ENCODE results near the gene EIF5B.

Gene EIF5B

DNA sequence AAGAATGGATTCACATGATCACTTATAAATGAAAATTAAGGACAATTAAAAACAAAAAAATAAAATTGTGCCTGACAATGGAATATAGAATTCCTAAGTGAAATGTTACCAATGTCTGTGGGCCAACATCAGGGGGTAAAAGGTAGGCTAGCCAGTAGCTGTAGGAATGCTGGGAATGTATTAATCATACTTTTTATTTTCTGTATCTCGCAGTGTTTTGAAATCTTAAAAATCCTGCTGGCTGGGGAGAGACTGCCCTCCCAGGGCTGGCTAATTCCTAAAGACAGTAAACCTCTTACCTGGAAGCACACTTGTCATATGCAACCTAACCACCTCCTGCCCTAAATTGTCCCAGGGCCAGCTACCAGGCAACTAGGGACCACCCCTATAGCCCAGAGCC, 82.8 kb downstream of the EIF5B start:
- DNase-seq, result no peak

DNA sequence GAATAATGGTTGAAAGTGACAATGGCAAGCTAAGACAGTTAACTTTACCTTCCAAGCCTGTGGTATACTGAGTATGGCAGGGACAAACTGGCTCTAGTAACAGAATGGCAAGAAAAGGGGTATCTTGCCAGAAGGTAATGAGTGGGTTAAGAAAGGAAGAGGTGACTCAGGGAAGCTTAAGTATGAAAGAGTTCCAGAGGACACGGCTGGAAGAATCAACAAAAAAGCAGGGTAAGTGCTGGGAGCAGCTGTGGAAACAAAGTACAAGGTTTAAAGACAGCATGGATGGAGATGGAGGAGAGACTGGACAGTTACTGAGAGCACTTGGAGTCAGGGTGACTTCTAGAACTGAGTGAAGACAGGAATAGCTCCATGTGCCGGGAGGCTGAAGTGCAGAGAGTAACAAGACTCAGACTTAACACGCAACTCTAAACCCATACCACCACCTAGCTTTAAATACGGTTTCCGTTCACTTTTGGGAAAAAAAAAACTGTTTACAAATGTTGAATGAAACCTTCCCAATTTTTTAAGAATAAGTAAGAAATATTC, 83.6 kb downstream of the EIF5B start:
- no peak for DNase-seq

DNA sequence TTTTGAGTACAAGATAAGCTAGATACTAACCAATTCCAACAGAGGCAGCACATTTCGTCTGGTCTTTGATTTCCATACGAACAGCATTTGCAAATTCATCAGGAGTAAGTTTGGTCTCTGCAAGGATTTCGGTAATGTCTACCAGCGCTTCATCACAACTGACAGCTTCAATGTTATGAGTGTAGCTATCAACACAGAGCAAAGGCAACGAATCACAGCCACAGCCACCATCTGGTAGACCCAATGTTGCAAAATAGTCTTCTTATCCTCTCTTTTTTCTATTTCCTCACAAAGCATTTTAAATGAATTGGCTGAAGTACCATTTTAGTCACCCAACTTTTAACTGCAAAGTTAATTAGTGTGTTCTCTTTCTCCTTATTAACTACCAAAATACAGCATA, 84.3 kb downstream of the EIF5B start:
- DNase-seq, result no peak

DNA sequence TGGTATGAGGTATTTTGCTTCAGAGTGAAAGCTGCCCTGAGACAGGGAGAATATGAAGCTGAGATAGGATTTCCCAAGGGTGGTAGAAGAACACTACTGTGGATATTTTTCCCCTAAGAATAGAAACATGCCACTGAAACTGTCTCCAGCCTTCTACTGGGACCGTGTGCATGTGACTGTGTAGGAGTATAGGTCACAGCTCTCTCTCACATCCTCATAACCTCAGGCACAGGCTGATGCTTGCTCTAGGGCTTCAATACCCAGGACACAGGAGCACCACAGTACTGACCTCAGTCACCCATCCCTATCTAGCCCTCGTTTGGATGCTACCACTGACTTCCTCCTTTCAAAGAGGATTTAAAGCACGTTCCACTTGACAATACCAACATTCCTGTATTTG, 85.4 kb downstream of the EIF5B start:
- no peak for DNase-seq

DNA sequence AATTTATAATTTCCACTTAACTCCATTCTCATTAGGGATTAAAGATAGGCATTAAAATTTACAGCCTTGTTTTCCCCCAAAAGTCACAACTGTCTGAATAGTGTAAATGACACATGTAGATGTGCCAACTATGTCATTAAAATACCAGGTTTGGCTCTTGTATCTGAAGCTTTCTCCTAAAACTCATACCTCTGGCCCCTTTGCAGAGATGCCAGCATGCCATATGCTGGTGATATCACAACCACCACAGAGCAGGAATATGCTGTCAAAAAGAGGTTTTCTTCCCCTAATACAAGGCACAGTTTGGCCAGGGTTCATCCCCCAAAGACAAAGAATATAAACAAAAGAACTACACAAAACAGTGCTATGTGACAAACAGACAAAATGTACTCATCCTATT, 87.2 kb downstream of the EIF5B start:
- DNase-seq, result no peak

DNA sequence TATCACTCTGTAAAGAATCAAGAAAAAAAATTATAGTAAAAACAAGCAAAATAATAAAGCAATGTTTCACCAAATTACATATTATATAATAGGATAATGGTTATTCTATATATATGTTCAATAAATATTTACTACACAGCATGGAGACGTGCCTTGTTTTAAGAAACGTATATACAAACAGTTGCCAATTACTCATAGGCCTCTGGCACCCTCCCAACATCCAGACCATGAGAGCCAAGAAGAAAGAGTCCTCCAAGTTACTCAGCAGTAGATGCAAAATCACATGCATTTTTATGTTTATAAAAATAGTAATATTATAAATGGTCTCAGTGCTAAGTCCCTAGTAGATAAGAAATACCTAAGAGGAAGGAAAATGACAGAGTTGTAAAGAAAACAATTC, 87.8 kb downstream of the EIF5B start:
- no peak for DNase-seq

DNA sequence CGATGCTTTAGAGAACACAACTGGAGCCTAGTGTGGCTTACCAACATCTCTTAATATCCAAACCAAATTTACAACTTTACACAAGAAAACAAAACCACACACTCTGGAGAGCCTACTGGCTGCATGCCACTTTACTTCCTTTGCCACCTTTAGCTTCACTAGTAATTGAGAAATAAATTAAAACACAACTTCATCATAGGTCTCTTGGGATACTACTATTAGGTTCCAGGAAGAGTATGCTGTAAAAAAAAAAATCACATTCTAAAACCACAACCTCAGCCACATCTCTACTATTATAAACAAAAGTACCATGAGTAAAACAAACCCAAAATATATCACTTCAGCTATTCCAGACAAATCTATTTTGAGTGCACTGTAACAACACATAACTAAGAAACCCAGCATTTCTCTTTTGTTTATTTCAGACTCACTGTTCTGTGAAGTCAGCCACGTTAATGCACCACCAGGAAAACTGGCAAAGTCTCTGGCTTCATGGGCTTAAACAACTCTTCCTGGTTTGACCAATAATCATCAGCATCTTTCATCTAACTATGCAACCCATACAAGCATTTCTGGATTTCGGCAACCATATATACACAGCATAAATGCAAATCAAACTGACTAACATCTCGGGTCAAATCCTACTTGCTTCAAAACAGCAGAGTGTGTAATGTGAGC, 93.6 kb downstream of the EIF5B start:
- DNase-seq, result no peak

DNA sequence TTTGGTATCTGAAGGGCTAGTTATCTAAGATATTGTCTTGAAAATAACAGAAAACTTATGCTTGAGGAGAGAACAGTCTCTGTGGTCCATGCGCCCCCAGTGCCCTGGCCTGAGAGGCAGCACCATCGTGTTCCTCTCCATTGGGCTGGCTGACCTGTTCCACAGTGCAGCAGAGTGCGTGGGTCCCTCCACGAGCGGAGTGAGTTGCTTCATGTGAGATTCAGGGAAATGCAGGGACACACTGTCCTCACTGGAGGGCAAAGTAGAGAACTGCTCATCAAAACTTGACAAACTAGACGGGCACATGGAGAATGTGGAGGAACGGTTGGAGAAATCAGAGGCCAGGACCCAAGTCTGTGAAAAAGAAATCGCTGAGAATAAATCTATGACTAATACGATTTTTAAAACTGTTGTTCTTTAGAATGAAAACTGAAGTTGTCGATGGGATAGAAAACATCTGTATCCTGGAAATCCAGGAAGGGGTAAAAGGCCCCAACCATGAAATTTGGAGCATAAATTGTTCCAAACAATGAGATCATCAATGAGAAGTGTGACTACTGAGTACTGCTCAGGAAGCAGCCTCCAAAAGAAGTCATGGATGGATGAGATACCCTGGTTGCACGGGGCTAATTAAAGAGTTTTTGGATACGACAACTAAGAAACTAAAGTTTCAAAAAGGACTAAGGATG, 94.5 kb downstream of the EIF5B start:
- no peak for DNase-seq

DNA sequence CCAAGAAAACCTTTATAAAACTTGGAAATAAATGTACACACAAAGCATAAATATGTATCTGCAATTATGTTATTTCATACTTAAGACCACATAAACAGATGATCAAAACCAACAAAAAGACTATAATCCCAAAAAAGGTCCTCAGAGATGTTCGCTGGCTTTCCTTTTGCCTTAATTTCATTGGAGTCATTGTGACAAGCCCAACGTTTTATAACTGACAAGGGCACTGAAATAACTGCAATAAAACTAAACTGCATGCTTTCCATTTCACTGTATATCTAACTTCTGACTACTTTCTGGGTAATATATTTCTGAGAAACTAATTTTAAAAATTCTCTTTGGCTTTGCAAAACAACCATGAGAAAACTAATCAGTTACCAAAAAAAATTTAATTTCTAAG, 96.2 kb downstream of the EIF5B start:
- DNase-seq, result no peak

DNA sequence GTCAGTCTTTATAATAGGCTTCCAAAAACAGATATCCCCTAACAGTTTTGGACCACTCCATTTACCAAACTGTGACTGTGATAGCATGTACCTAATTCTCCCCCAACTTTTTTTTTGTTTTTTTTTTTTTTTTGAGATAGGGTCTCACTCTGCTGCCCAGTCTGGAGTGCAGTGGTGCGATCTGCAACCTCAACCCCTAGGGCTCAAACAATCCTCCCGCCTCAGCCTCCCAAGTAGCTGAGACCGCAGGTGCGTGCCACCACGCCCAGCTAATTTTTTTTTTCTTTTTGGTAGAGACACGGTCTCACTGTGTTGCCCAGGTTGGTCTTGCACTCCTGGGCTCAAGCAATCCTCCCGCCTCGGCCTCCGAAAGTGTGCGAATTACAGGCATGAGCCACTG, 99.7 kb downstream of the EIF5B start:
- no peak for DNase-seq

DNA sequence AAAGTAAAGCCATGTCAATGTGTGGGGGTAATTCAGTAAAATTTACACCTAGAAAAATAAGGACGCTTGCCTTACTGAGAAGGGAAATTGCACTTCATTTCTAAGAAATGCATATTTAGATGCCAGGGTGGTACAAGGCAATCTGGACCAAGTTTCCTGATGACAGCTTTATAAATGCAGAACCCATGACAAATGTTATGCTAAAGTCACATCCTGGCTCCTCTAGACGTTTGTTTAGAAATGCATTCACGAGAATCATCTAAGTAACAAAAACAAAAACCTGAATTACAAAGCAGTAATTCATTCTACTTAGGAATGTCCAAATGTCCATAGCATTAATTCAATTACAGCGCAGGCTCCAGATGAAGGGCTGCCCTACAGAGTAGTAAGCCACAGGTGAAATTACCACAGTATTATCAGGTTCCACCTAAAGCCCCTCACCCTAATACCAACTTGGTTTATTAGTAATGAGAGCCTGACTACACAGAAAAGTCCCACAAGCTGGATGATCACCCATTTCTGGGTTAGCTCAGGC, 102.8 kb downstream of the EIF5B start:
- DNase-seq, result no peak

DNA sequence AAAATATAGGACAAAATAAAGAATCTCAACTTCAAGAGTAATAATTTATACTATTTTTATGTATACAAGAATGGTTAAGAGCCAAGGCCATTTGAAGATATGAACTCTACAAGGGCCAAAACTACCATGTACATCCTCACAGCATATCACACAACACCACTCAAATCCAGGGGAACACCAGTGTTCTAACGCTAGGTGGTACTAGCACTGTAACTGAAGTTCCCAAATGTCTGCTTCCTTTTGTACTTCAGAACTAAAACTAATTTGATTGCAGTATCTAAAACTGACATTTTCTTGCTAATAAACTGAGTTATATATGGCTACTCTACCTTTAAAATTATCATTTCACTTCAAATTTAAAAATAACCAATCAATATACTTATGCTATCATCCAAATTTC, 105.6 kb downstream of the EIF5B start:
- DNase-seq, result no peak

DNA sequence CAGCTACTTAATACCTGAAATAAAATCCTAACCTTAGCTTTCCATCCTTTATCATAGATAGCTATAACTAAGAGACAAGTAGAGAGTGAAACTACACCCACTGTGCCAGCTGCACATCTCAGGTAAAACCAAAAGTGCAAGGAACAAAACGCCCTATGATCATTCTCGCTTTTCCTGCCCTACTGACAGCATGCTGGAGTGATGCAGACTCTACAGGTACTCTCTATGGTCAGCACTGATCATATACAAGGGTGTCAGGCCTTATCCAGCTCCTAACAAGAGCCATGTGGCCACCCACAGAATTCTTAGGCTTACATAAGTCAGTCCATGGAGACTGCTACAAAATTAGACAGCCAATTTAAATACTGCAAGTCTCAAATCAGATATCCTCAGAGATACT, 107.0 kb downstream of the EIF5B start:
- DNase-seq, result no peak

DNA sequence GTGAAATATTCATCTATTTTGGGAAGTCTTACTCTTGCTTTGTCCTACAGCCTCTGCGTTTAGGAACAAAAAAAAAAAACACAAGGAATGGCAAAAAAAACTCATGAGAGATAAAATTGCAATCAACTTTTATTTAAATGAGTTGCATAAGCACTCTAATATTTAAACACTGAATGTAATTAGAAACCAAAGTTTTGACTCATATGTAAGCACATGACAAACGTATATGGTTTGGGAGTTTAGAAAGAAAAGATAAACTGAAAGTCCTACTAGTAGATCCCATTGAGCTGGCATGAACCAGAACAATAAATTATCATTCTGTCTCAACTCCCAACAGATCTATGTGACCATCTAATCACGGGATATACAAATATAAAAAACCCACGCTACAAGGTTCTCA, 107.9 kb downstream of the EIF5B start:
- no peak for DNase-seq

DNA sequence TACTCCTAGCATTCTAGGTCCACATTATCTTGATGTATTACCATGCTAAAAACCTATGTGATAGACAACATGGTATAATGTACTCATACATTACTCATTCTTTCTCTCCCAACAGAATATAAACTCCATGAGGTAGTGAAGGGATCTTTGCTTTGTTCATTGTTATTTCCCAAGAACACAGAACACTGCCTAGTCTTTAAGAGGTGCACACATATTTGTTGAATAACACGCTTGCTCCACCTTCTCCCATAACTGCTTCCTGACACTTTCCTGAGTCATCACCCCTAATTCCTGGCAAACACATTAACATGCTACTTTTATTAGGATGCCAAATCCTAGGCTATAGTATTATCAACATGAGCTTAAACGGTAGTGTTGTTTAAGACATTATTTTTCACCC, 111.4 kb downstream of the EIF5B start:
- no peak for DNase-seq

DNA sequence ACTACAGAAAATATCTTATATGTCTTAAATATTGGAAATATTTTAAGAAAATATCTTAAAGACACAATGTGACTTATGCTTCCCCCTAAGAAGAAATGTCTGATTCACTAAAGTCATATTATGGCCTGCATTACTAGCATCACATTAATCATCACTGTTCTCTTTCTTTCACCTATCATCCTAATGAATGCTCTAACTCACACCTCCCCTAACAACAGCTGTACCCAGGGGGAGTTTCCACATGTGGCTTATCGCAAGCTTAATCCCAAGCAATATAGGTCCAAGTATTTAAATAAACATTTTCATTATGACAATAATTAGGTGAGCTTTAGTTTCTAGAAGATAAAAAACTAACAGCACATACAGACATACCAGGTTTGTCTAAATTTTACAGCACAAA, 113.0 kb downstream of the EIF5B start:
- no peak for DNase-seq
